ENCODE results near the gene SPOCK2.

The SPOCK2 gene

DNA sequence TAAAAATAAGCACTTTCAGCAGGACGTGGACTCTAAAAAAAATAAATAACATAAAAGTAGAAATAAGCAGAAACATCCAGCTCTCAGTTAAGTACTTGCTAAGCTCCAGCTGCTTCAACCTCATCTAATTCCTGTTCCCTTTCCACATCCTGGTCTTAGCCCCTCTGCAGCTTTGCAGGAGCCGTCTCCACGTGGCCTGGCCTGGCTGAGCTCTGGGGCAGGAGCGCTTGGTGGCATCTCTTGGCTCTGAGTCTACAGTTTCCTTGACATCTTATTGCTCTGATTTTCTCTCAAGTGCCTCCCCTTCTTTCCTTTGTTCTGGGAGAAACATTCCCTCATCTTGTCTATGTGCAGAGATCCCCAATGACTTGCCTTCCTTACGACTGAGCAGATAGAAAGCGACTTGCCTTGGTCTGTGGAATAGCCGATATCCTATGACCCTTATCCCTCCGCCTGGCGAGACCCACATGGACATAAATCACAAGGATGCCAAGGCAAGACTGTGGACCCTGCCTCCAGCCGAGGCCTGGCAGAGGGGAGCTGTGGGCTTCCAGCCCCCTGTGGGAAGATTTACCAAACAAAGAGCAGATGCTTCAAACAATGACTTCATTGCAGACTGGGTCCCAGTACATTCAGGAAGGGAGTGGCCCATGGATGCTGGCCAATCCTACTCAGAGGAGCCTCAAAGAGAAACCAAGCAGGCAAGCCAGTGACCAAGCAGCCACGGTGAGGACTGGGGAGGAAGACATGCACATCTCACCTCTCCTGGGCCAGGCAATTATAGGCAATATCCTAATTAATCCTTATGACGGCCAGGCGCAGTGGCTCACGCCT is 61.9 kb downstream of the SPOCK2 start:
- peak; percentile 6 for DNase-seq

GRCh38 chr10:72025832-72026231 is 62.5 kb downstream of the SPOCK2 start:
- DNase-seq: no peak

DNA sequence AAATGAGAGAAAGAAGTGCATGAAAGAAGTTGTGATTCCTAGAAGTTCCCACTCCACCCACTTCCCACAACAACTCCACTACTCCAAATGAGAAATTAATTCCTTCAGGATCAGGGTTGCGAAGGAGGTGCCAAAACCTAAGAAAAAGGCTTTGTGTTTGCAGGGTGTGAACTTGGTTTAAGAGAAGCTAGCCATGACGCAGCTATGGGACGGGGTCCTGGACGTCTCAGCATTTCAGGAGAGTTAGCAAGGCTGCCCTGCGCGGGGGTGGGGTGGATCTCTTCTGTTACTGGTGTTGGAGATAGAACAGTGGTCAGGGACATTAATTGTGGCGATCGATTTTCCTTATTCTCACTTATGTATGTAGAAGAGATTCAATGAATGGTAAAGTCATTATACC is 63.0 kb downstream of the SPOCK2 start:
- DNase-seq: no peak

GRCh38 chr10:72024596-72024995 is 63.8 kb downstream of the SPOCK2 start:
- DNase-seq: no peak

- DNase-seq: no peak
Measured at GRCh38 chr10:72022228-72022627, 66.1 kb downstream of the SPOCK2 start.

GRCh38 chr10:72020914-72021809 is 67.2 kb downstream of the SPOCK2 start:
- no peak for DNase-seq

- DNase-seq: no peak
Measured at GRCh38 chr10:72019085-72019876, 69.1 kb downstream of the SPOCK2 start.

DNA sequence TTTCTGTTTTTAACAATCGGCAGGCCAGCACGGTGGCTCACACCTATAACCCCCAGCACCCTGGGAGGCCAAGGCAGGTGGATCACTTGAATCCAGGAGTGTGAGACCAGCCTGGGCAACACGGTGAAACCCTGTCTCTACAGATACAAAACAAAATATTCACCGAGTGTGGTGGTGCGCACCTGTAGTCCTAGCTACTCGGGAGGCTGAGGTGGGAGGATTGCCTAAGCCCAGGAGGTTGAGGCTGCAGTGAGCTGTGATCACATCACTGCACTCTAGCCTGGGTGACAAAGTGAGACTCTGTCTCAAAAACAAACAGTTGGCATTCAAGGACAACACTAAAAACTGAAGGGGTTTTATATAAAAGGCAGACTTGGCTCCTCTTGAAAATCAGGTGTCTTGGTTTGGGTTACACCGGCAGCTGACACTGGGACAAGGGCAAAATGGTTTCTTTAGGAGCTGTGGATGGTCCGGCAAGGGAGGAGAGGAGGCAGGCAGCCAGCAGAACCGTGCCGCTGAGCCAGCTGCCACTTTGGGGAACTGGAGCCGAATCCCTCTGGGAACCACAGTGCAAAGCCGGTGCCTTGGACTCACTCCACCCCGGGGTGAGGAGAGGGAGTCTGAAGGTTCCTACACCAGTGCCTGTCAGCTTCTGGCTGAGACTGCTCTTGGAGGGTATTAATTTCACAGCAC is 71.6 kb downstream of the SPOCK2 start:
- DNase-seq: no peak

DNA sequence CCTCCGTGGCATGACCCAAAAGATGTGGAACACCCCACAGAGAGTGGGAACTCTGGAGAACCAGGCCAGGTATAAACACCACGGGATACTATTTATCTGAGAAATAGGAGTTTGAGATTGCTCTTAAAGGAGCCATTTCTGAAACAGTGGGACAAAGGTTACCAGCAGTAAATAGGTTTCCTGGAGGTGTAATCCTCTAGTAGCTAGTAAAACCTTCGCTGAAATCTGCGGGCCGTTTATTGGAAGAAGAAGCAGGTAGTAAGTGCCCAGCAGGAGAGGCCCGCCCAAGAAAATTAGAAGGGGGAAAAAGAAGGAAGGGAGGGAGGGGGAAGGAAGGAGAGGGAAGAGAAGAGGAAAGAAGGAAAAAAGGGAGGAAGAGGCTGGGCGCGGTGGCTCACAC is 72.5 kb downstream of the SPOCK2 start:
- no peak for DNase-seq

DNA sequence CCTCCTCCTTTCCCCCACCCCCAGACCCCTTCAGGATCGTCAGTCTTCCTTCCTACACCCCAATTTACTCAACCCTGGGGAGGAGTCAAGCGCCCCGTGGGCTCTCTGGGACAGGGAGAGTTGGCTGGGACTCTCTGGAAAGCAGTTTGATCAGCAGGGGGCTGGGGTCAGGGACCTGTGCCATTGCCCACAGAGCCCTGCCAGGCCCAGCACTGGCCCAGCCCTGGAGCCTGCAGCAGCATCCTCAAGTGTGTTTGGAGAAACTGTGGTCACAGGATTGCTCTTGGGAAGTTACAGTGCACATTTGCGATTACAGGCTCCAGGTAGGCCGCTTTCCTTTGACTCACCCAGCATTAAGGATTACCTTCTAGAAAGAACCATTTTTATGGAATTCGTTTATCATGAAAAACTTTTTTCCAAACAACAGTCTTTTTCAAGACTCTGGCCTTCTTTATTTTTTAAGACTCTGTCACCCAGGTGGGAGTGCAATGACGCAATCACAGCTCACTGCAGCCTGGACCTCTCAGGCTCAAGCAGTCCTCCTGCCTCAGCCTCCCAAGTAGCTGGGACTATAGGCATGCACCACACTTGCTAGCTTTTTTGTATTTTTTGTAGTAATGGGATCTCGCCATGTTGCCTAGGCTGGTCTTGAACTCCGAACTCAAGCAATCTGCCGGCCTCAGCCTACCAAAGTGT is 73.4 kb downstream of the SPOCK2 start:
- DNase-seq: no peak

GRCh38 chr10:72014197-72014596 is 74.2 kb downstream of the SPOCK2 start:
- DNase-seq: no peak

DNA sequence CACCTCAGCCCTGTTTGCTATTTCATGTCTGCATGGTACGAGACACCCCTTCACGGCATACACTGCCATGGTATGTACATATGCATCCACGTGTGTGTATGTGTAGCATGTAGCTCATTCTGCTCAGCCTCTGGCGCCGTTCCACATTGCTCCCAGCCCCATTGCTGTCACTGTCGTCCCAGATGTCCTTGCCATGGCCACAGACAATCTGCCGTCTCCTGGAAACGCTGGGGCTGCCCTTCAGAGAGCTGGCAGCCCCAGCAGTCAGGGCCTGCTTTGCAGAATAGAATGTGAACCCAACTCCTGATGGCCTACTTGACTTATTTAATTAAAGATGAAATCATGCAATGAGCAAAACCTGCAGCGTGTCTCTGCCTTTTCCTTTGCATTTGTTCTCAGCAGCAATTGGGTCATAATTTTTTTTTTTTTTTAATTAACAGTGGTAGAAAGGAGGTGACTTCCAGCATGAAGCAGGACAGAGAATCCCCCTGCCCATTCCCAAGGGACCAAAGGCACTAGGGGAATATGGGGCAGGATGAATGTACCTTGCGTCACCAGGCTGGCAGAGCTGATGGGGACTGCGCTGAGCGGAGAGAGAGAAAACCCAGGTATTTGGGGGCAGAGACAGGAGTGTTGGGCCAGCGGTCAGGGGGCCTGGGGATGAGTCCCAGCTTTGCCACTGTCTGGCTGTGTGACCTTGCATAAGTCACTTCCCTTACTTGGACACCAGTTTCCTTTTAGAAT is 75.0 kb downstream of the SPOCK2 start:
- DNase-seq: no peak

DNA sequence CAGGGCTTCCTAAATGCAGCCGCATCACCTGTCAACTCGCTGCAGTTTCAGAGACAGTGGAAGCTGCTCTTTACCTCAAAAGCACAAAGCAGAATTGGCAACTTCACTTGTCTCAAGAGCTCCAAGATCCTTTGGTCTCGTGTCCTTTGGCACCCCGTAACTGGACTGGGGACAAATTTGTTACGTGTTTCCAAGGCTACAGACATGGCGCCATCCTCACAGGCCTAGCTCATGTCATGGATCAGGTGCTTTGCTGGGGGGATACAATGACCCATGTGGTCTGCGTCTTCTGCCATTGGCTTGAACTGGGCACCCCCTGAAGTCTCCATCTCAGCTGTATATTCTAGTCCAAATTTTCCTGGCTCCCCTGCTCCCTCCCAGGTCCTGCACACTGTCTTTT is 75.6 kb downstream of the SPOCK2 start:
- no peak for DNase-seq

- no peak for DNase-seq
Measured at GRCh38 chr10:72011976-72012512, 76.3 kb downstream of the SPOCK2 start.

DNA sequence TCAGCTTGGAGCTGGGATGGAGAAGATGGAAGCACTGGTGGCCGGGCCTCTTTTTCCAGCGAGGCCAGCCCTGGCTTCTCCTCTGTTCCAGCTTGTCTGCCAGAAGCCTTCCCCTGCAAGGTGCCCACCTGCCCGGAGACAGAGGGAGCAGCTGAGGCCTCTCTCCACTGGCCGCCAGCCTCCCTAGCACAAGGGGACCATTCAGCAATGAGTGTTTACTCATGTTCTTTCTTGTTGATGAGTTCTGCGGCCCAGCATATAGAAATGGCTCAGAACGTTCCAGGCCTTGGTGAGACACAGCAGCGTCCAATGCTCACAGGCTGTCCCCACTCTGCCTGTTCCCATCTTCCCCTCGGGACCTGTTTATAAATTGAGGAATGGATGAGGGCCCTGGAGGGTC is 76.9 kb downstream of the SPOCK2 start:
- DNase-seq: no peak

DNA sequence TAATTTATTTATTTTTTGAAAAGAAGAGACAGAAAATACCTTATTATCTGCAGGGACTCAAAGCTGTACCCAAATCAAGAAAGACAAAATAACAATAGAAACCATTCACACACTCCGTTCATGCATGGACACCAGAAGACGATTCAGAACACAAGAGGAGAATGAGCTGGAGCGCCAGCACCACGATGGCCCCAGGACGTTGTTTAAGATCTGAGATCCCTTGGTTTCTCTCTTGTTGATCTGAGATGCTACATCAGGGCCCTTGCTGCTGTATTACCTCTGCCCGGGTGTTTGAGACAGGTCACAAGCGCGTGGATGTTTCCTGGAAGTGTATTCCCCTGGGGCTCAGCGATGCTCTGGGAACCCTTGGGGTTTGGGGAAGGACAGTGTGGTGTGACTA is 77.3 kb downstream of the SPOCK2 start:
- DNase-seq: no peak

- no peak for DNase-seq
Measured at GRCh38 chr10:72010234-72010973, 77.9 kb downstream of the SPOCK2 start.

DNA sequence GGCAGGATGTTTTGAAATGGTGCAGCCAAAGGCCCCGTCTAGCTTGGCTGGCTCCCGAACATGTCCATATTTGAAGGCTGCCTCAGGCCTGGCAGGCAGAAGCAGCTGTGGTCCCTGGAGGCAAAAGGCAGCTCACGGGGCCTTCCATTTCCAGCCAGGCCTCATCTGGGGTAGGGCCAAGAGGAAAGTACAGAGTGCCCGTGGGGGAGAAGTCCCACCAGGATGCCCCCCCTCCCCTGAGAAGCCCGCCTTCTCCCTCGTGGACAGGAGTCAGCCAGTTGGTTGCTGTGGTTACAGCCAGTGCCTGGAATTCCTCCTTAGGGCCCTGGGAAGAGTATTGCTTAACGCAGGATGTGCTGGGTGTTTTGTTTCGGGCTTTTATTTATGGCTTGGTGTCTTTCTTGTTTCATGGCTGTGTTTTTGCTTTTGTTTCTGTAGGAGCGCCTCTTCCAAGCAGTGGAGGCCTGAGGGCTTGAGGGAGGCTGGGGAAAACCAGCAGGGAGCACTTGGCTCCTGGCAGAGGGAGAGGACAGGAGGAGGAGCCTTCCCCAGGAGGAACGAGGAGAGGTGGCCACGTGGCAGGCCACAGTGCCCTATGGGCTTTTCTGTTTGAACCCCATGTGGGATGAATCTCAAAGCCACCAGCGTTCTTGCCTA is 78.8 kb downstream of the SPOCK2 start:
- no peak for DNase-seq

DNA sequence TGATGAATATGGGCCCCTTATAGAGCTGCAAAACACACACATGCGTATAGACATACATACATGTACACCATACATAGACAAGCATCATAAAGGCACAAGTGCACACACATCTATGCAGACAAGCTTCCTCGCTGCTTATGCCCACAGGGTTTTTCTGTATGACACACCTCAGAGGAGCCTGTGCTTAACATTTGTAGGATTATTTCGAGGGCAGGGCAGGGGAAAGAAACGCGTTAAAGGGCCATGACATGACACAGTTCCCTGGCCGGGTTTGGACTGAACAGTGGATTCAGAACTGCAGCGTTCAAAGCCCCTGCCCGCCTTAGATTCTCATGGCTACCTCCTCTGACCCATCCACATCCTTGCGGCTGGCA is 79.3 kb downstream of the SPOCK2 start:
- DNase-seq: no peak

Measured in hematopoietic multipotent progenitor cell treated with erythropoietin and hydrocortisone succinate and interleukin-3 and kit ligand, for 6 days (in vitro differentiated cells).